ENCODE results near the gene GRIK4.

The GRIK4 gene

GRCh38 chr11:120837696-120838095 lies 326.1 kb downstream of the GRIK4 start:
- no peak for DNase-seq (ENCODE audit: low read depth in 3 of 3)

GRCh38 chr11:120839201-120839600 lies 327.7 kb downstream of the GRIK4 start:
- DNase-seq (ENCODE audit: low read depth in 3 of 3), result no peak

- no peak for DNase-seq (ENCODE audit: low read depth in 3 of 3)
Observed at GRCh38 chr11:120839846-120840402, 328.4 kb downstream of the GRIK4 start.

GRCh38 chr11:120840661-120841060 lies 329.1 kb downstream of the GRIK4 start:
- no peak for DNase-seq (ENCODE audit: low read depth in 3 of 3)

GRCh38 chr11:120841074-120841473 lies 329.5 kb downstream of the GRIK4 start:
- DNase-seq (ENCODE audit: low read depth in 3 of 3), result no peak

GRCh38 chr11:120842195-120842594 lies 330.6 kb downstream of the GRIK4 start:
- no peak for DNase-seq (ENCODE audit: low read depth in 3 of 3)

- no peak for DNase-seq (ENCODE audit: low read depth in 3 of 3)
Observed at GRCh38 chr11:120853435-120853834, 341.9 kb downstream of the GRIK4 start.

- no peak for DNase-seq (ENCODE audit: low read depth in 3 of 3)
Observed at GRCh38 chr11:120854988-120855387, 343.4 kb downstream of the GRIK4 start.

- no peak for DNase-seq (ENCODE audit: low read depth in 3 of 3)
Observed at GRCh38 chr11:120857508-120857907, 346.0 kb downstream of the GRIK4 start.

- no peak for DNase-seq (ENCODE audit: low read depth in 3 of 3)
Observed at GRCh38 chr11:120858740-120859139, 347.2 kb downstream of the GRIK4 start.

- DNase-seq (ENCODE audit: low read depth in 3 of 3), result no peak
Observed at GRCh38 chr11:120859552-120860295, 348.2 kb downstream of the GRIK4 start.

- no peak for DNase-seq (ENCODE audit: low read depth in 3 of 3)
Observed at GRCh38 chr11:120863359-120863758, 351.8 kb downstream of the GRIK4 start.

- DNase-seq (ENCODE audit: low read depth in 3 of 3), result no peak
Observed at GRCh38 chr11:120867024-120867423, 355.5 kb downstream of the GRIK4 start.

GRCh38 chr11:120867531-120867930 lies 356.0 kb downstream of the GRIK4 start:
- no peak for DNase-seq (ENCODE audit: low read depth in 3 of 3)

GRCh38 chr11:120867988-120868387 lies 356.4 kb downstream of the GRIK4 start:
- DNase-seq (ENCODE audit: low read depth in 3 of 3), result no peak

GRCh38 chr11:120869097-120869496 lies 357.5 kb downstream of the GRIK4 start:
- no peak for DNase-seq (ENCODE audit: low read depth in 3 of 3)

- no peak for DNase-seq (ENCODE audit: low read depth in 3 of 3)
Observed at GRCh38 chr11:120869516-120870011, 358.0 kb downstream of the GRIK4 start.

- no peak for DNase-seq (ENCODE audit: low read depth in 3 of 3)
Observed at GRCh38 chr11:120871194-120871593, 359.6 kb downstream of the GRIK4 start.

- DNase-seq (ENCODE audit: low read depth in 3 of 3), result no peak
Observed at GRCh38 chr11:120871924-120872323, 360.4 kb downstream of the GRIK4 start.

- no peak for DNase-seq (ENCODE audit: low read depth in 3 of 3)
Observed at GRCh38 chr11:120873966-120874735, 362.6 kb downstream of the GRIK4 start.

GRCh38 chr11:120875986-120876385 lies 364.4 kb downstream of the GRIK4 start:
- no peak for DNase-seq (ENCODE audit: low read depth in 3 of 3)

GRCh38 chr11:120877746-120878365 lies 366.3 kb downstream of the GRIK4 start:
- DNase-seq (ENCODE audit: low read depth in 3 of 3), result no peak

All from stimulated activated CD4-positive, alpha-beta T cell treated with anti-CD3 and anti-CD28 coated beads, TNF-alpha, amount 100 ng/mL, for 48 hours (primary cell).